Astrocyte (in vitro differentiated cells and primary cell): ENCODE measurements around the gene MBNL2. TPM values are rescaled to one million over a fixed set of nuclear protein-coding genes. Genes with fewer than 3 reads are reported as not detected.

Experiments used
- DNase-seq: peaks from one replicate; pipeline ENCODE4 v3.0.0-alpha.2; 2010; ENCODE audit warnings: low read depth
- FAIRE-seq: peaks from 2 replicates; lab custom pipeline; 2011; peaks lifted over from hg19 to GRCh38; lab: Jason Lieb, UNC
- H2AFZ ChIP-seq: 2 replicates; pipeline ENCODE4 v1.6.0; 2012; ENCODE audit warnings: low read depth, low read length, inconsistent platforms
- H3K27ac ChIP-seq: 2 replicates; pipeline ENCODE4 v1.5.1; 2011; ENCODE audit warnings: low read depth, low read length, inconsistent platforms
- H3K27me3 ChIP-seq: 2 replicates; pipeline ENCODE4 v1.6.0; 2011; ENCODE audit warnings: low read length, inconsistent platforms; ENCODE audit not compliant: insufficient read depth
- H3K36me3 ChIP-seq: 2 replicates; pipeline ENCODE4 v1.5.1; 2011; ENCODE audit warnings: low read length, inconsistent platforms; ENCODE audit not compliant: insufficient read depth
- H3K4me1 ChIP-seq: 2 replicates; pipeline ENCODE4 v1.5.1; 2011; ENCODE audit warnings: low read length, inconsistent platforms; ENCODE audit not compliant: insufficient read depth
- H3K4me2 ChIP-seq: 2 replicates; pipeline ENCODE4 v1.6.0; 2012; ENCODE audit warnings: low read length, inconsistent platforms
- H3K4me3 ChIP-seq: 2 replicates; pipeline ENCODE4 v1.5.1; 2011; ENCODE audit warnings: low read depth, mild to moderate bottlenecking, low read length, inconsistent platforms; ENCODE audit not compliant: insufficient read depth
- H3K79me2 ChIP-seq: 2 replicates; pipeline ENCODE4 v1.6.0; 2012; ENCODE audit warnings: mild to moderate bottlenecking, low read length, inconsistent platforms; ENCODE audit not compliant: insufficient read depth
- H3K9ac ChIP-seq: 2 replicates; pipeline ENCODE4 v1.6.0; 2012; ENCODE audit warnings: mild to moderate bottlenecking, low read length, inconsistent platforms
- H3K9me3 ChIP-seq: 2 replicates; pipeline ENCODE4 v1.5.1; 2012; ENCODE audit warnings: low read depth, mild to moderate bottlenecking, low read length, inconsistent platforms; ENCODE audit not compliant: insufficient read depth
- H4K20me1 ChIP-seq: 2 replicates; pipeline ENCODE4 v1.6.0; 2012; ENCODE audit warnings: low read length, inconsistent platforms; ENCODE audit not compliant: insufficient read depth
- H3K27ac Mint-ChIP-seq: one replicate; pipeline ENCODE4 v1.8.0; 2021; ENCODE audit warnings: mild to moderate bottlenecking, mixed read lengths; ENCODE audit not compliant: unreplicated experiment
- H3K27me3 Mint-ChIP-seq: one replicate; pipeline ENCODE4 v1.8.0; 2021; ENCODE audit warnings: low read depth, mixed read lengths; ENCODE audit not compliant: unreplicated experiment
- H3K36me3 Mint-ChIP-seq: one replicate; pipeline ENCODE4 v1.8.0; 2021; ENCODE audit warnings: low read depth, mixed read lengths; ENCODE audit not compliant: unreplicated experiment
- H3K4me1 Mint-ChIP-seq: one replicate; pipeline ENCODE4 v1.8.0; 2021; ENCODE audit warnings: low read depth, mixed read lengths; ENCODE audit not compliant: unreplicated experiment
- H3K4me3 Mint-ChIP-seq: one replicate; pipeline ENCODE4 v1.8.0; 2021; ENCODE audit warnings: mild to moderate bottlenecking, moderate library complexity, mixed read lengths; ENCODE audit not compliant: unreplicated experiment
- H3K9me3 Mint-ChIP-seq: one replicate; pipeline ENCODE4 v1.8.0; 2021; ENCODE audit warnings: mild to moderate bottlenecking, mixed read lengths; ENCODE audit not compliant: unreplicated experiment
- CTCF ChIP-seq: IDR thresholded peaks from 2 replicates; pipeline ENCODE4 v1.5.1; 2011; ENCODE audit warnings: low read depth, mild to moderate bottlenecking, inconsistent platforms, low read length, moderate library complexity; ENCODE audit not compliant: insufficient read depth
- EZH2 ChIP-seq: IDR thresholded peaks from 2 replicates; pipeline ENCODE4 v1.6.1; 2012; ENCODE audit warnings: mild to moderate bottlenecking, low read length, inconsistent platforms; ENCODE audit not compliant: insufficient read depth
- total RNA-seq: library from RNA; stranded (reverse); gene quantifications from 2 replicates; pipeline ENCODE4 v1.2.1, GENCODE V29; 2021

Gene MBNL2
- total RNA-seq, 1 donor from 2014 or later, result 66.5 TPM

- Histone ChIP-seq H4K20me1 (peaks cover 66% of the 10 kb centered on the region), H3K27ac (no peak overlapping the region), H3K4me1 (peaks cover 26% of the 10 kb centered on the region), H2AFZ (no peak overlapping the region), H3K9me3 (no peaks in the 10 kb centered on the region), H3K27me3 (no peaks in the 10 kb centered on the region), H3K4me3 (no peak overlapping the region), H3K79me2 (peaks cover 89% of the 10 kb centered on the region), H3K36me3 (peaks cover 4% of the 10 kb centered on the region), H3K9ac (no peak overlapping the region), H3K4me2 (no peak overlapping the region)
- no peak for DNase-seq
- Mint-ChIP-seq H3K4me3 (no peak overlapping the region), H3K36me3 (peaks cover 12% of the 10 kb centered on the region), H3K4me1 (peaks cover 51% of the 10 kb centered on the region), H3K27me3 (no peaks in the 10 kb centered on the region), H3K27ac (no peak overlapping the region), H3K9me3 (no peaks in the 10 kb centered on the region)
- FAIRE-seq, result no peak
- TF ChIP-seq EZH2 (no peak), CTCF (no peak)
These were observed 62.4 kb downstream of the MBNL2 start for GRCh38 chr13:97284558-97284957.

- TF ChIP-seq CTCF (no peak), EZH2 (no peak)
- Mint-ChIP-seq H3K4me3 (no peak overlapping the region), H3K27ac (no peak overlapping the region), H3K27me3 (no peaks in the 10 kb centered on the region), H3K4me1 (peaks cover 43% of the 10 kb centered on the region), H3K9me3 (no peaks in the 10 kb centered on the region), H3K36me3 (peaks cover 12% of the 10 kb centered on the region)
- no peak for FAIRE-seq
- Histone ChIP-seq H3K4me3 (no peak overlapping the region), H3K9me3 (no peaks in the 10 kb centered on the region), H3K79me2 (peaks cover 92% of the 10 kb centered on the region), H3K27me3 (no peaks in the 10 kb centered on the region), H2AFZ (no peak overlapping the region), H3K4me2 (no peak overlapping the region), H3K27ac (no peak overlapping the region), H3K9ac (no peak overlapping the region), H3K4me1 (peaks cover 21% of the 10 kb centered on the region), H3K36me3 (peaks cover 4% of the 10 kb centered on the region), H4K20me1 (peaks cover 69% of the 10 kb centered on the region)
- no peak for DNase-seq
These were observed 63.3 kb downstream of the MBNL2 start for GRCh38 chr13:97285221-97285955.
